PC-9 (cell line): ENCODE measurements around the gene ZNF680.

Experiments
- EZH2 ChIP-seq: fragments of 200-600 bp; sonication (generic); IDR thresholded peaks from 2 replicates; pipeline ENCODE4 v1.8.0; 2017; ENCODE audit warnings: antibody characterized with exemption, low read depth
- TF ChIP-seq, protein P1 (sequence below): fragments of 200-600 bp; sonication (generic); conservative IDR thresholded peaks from 2 replicates; pipeline ENCODE4 v1.6.1; 2017; ENCODE audit warnings: mixed run types, antibody characterized with exemption, mild to moderate bottlenecking, moderate library complexity

DNA sequence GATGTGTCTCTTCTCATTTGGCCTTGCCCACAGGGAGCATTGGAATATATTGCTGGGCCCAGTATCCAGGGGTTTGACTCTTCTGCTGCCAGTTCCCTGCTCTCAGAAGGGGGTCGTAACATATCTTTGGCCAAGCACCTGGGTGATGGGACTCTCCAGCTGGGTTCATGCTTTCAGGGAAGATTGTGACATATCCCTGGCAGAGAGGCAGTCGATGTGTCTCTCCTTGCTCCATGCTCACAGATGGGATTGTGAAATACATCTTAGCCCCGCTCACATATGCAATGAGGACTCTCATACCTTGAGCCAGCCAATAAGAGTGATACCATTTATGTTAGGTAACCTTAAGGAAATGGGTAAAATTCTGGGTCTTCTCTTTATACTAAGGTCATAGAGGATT lies 39.2 kb upstream of the ZNF680 start:
- TF ChIP-seq, protein P1, sequence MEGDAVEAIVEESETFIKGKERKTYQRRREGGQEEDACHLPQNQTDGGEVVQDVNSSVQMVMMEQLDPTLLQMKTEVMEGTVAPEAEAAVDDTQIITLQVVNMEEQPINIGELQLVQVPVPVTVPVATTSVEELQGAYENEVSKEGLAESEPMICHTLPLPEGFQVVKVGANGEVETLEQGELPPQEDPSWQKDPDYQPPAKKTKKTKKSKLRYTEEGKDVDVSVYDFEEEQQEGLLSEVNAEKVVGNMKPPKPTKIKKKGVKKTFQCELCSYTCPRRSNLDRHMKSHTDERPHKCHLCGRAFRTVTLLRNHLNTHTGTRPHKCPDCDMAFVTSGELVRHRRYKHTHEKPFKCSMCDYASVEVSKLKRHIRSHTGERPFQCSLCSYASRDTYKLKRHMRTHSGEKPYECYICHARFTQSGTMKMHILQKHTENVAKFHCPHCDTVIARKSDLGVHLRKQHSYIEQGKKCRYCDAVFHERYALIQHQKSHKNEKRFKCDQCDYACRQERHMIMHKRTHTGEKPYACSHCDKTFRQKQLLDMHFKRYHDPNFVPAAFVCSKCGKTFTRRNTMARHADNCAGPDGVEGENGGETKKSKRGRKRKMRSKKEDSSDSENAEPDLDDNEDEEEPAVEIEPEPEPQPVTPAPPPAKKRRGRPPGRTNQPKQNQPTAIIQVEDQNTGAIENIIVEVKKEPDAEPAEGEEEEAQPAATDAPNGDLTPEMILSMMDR: no peak
- TF ChIP-seq EZH2: no peak
